NCI-H446 (cell line): ENCODE results near the gene WNT9A.
"Not testable (repeated sequence)": the region's sequence is repeated elsewhere in the genome, so short reads cannot be mapped to it uniquely, and the experiment has no call there.

Source experiments
- DNase-seq, 2 experiments: peaks; one replicate each; lab custom pipeline; 2025; lab: John Stamatoyannopoulos, UW

Gene WNT9A

GRCh38 chr1:227910511-227911153, 37.1 kb downstream of the WNT9A start:
- no peak for DNase-seq

GRCh38 chr1:227909923-227910328, 37.8 kb downstream of the WNT9A start:
- not testable (repeated sequence) for DNase-seq

GRCh38 chr1:227909188-227909587, 38.5 kb downstream of the WNT9A start:
- no peak for DNase-seq

GRCh38 chr1:227908359-227908758, 39.4 kb downstream of the WNT9A start:
- DNase-seq: no peak

- no peak for DNase-seq
Measured at GRCh38 chr1:227907439-227908015, 40.2 kb downstream of the WNT9A start.

- DNase-seq: no peak
Measured at GRCh38 chr1:227906550-227907071, 41.1 kb downstream of the WNT9A start.

GRCh38 chr1:227905573-227906487, 41.9 kb downstream of the WNT9A start:
- no peak for DNase-seq

GRCh38 chr1:227904541-227905335, 43.0 kb downstream of the WNT9A start:
- no peak for DNase-seq

GRCh38 chr1:227903614-227904501, 43.9 kb downstream of the WNT9A start:
- DNase-seq: no peak

GRCh38 chr1:227903061-227903521, 44.6 kb downstream of the WNT9A start:
- DNase-seq: no peak

GRCh38 chr1:227902641-227902990, 45.1 kb downstream of the WNT9A start:
- DNase-seq: no peak

- DNase-seq: no peak
Measured at GRCh38 chr1:227901906-227902640, 45.7 kb downstream of the WNT9A start.

- DNase-seq: no peak
Measured at GRCh38 chr1:227901239-227901905, 46.4 kb downstream of the WNT9A start.

- DNase-seq: no peak
Measured at GRCh38 chr1:227900571-227901051, 47.1 kb downstream of the WNT9A start.

GRCh38 chr1:227899820-227900449, 47.8 kb downstream of the WNT9A start:
- DNase-seq: no peak

- DNase-seq: no peak
Measured at GRCh38 chr1:227899141-227899819, 48.5 kb downstream of the WNT9A start.

GRCh38 chr1:227898502-227899140, 49.1 kb downstream of the WNT9A start:
- DNase-seq: no peak
